ENCODE measurements around the gene NTM.

Gene NTM

GRCh38 chr11:132106096-132106982 is 735.9 kb downstream of the NTM start:
- no peak for DNase-seq (ENCODE audit: low read depth, low spot score)

GRCh38 chr11:132111316-132111715 is 740.9 kb downstream of the NTM start:
- no peak for DNase-seq (ENCODE audit: low read depth, low spot score)

GRCh38 chr11:132111838-132112237 is 741.4 kb downstream of the NTM start:
- peak; percentile 43 for DNase-seq (ENCODE audit: low read depth, low spot score)

- no peak for DNase-seq (ENCODE audit: low read depth, low spot score)
Observed at GRCh38 chr11:132112846-132113245, 742.4 kb downstream of the NTM start.

GRCh38 chr11:132114185-132114584 is 743.8 kb downstream of the NTM start:
- no peak for DNase-seq (ENCODE audit: low read depth, low spot score)

- no peak for DNase-seq (ENCODE audit: low read depth, low spot score)
Observed at GRCh38 chr11:132114743-132115142, 744.3 kb downstream of the NTM start.

- no peak for DNase-seq (ENCODE audit: low read depth, low spot score)
Observed at GRCh38 chr11:132115454-132115853, 745.0 kb downstream of the NTM start.

- no peak for DNase-seq (ENCODE audit: low read depth, low spot score)
Observed at GRCh38 chr11:132116516-132116915, 746.1 kb downstream of the NTM start.

GRCh38 chr11:132118661-132119060 is 748.2 kb downstream of the NTM start:
- no peak for DNase-seq (ENCODE audit: low read depth, low spot score)

GRCh38 chr11:132119573-132119972 is 749.2 kb downstream of the NTM start:
- DNase-seq (ENCODE audit: low read depth, low spot score) = no peak

- DNase-seq (ENCODE audit: low read depth, low spot score) = no peak
Observed at GRCh38 chr11:132122735-132123134, 752.3 kb downstream of the NTM start.

GRCh38 chr11:132123449-132123848 is 753.0 kb downstream of the NTM start:
- DNase-seq (ENCODE audit: low read depth, low spot score) = no peak

- DNase-seq (ENCODE audit: low read depth, low spot score) = no peak
Observed at GRCh38 chr11:132123854-132124835, 753.7 kb downstream of the NTM start.

GRCh38 chr11:132125988-132126871 is 755.8 kb downstream of the NTM start:
- no peak for DNase-seq (ENCODE audit: low read depth, low spot score)

- peak; percentile 65 for DNase-seq (ENCODE audit: low read depth, low spot score)
Observed at GRCh38 chr11:132126973-132127899, 756.8 kb downstream of the NTM start.

- no peak for DNase-seq (ENCODE audit: low read depth, low spot score)
Observed at GRCh38 chr11:132127900-132128288, 757.5 kb downstream of the NTM start.

- no peak for DNase-seq (ENCODE audit: low read depth, low spot score)
Observed at GRCh38 chr11:132131047-132131446, 760.6 kb downstream of the NTM start.

- no peak for DNase-seq (ENCODE audit: low read depth, low spot score)
Observed at GRCh38 chr11:132131961-132132360, 761.5 kb downstream of the NTM start.

GRCh38 chr11:132134322-132134721 is 763.9 kb downstream of the NTM start:
- DNase-seq (ENCODE audit: low read depth, low spot score) = no peak

- DNase-seq (ENCODE audit: low read depth, low spot score) = no peak
Observed at GRCh38 chr11:132137289-132137980, 767.0 kb downstream of the NTM start.
